Measurements from ENCODE around the gene IFNLR1. TPM values are rescaled to one million over a fixed set of nuclear protein-coding genes. Genes with fewer than 3 reads are reported as not detected.

The IFNLR1 gene
- polyA plus RNA-seq, 3 donors = not detected

DNA sequence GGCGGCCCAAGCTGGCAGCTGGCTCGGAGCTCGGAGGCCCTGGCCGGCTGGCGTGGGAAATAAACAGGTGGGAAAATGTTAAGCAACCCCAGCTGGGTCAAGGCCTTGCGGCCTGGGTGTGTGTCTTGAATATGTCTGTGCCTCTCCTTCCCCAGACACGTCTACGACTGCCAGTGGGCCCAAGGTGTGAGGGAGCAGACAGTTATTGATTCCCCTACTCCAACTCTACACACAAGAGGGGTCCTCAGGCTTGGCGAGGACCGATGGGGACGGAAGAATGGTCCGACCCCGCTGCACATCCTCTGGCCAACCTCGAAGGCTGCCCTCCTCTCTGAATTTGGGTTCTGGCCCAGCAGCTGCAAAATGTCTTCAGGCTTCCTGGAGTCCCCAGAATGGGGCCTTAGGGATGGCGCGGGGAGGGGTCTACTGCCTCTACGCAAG, 46.3 kb downstream of the IFNLR1 start:
- H3K27me3 Mint-ChIP-seq (ENCODE audit: low read depth in 3 of 3) = peaks cover 7 to 14% (median 9%) of the 10 kb centered on the region in 3 donors
- no peaks in the 10 kb centered on the region for H3K27me3 ChIP-seq (ENCODE audit: control insufficient read depth in 2 of 2, insufficient read depth in 2 of 2, low read length in 2 of 2)
- peaks cover 0 to 5% (median 2%) of the 10 kb centered on the region in 7 donors for H3K9me3 Mint-ChIP-seq
- H3K4me3 ChIP-seq (replicated peaks in 1 of 3; ENCODE audit: low read depth in 2 of 3, low read length in 3 of 3) = no peak overlapping the region
- no peak overlapping the region for H3K27ac Mint-ChIP-seq
- H3K36me3 Mint-ChIP-seq = no peaks in the 10 kb centered on the region
- no peaks in the 10 kb centered on the region for H3K9me3 ChIP-seq (replicated peaks in 1 of 2; ENCODE audit: control insufficient read depth in 1 of 2, insufficient read depth in 1 of 2, low read length in 2 of 2)
- no peak overlapping the region for H3K27ac ChIP-seq (ENCODE audit: low read depth in 1 of 2, low read length in 2 of 2)
- intact Hi-C loops (cut with micrococcal nuclease) = no loop called here
- no peak overlapping the region for H2AFZ ChIP-seq (ENCODE audit: insufficient read depth, low read depth, low read length, poor library complexity, severe bottlenecking)
- no peak overlapping the region for H3K9ac ChIP-seq (ENCODE audit: insufficient read depth, low read length, poor library complexity, severe bottlenecking)
- no peak overlapping the region for H3K4me3 Mint-ChIP-seq
- H3K36me3 ChIP-seq (replicated peaks in 1 of 2; ENCODE audit: control insufficient read depth in 1 of 2, insufficient read depth in 2 of 2, low read length in 2 of 2) = no peaks in the 10 kb centered on the region
- H3K79me2 ChIP-seq (ENCODE audit: insufficient read depth, low read length) = no peaks in the 10 kb centered on the region
- no peaks in the 10 kb centered on the region for H3K4me1 ChIP-seq (ENCODE audit: control insufficient read depth in 1 of 2, insufficient read depth in 2 of 2, low read length in 2 of 2)
- H3K4me2 ChIP-seq (replicated peaks; ENCODE audit: extremely low read depth, low read length, poor library complexity, severe bottlenecking) = no peak overlapping the region
- WGBS (ENCODE audit: insufficient coverage) = 79% methylated on average over 11 of the region's 17 CpGs
- no peak for DNase-seq
- H4K20me1 ChIP-seq (ENCODE audit: insufficient read depth, low read length) = no peaks in the 10 kb centered on the region
- TF ChIP-seq, protein P1, sequence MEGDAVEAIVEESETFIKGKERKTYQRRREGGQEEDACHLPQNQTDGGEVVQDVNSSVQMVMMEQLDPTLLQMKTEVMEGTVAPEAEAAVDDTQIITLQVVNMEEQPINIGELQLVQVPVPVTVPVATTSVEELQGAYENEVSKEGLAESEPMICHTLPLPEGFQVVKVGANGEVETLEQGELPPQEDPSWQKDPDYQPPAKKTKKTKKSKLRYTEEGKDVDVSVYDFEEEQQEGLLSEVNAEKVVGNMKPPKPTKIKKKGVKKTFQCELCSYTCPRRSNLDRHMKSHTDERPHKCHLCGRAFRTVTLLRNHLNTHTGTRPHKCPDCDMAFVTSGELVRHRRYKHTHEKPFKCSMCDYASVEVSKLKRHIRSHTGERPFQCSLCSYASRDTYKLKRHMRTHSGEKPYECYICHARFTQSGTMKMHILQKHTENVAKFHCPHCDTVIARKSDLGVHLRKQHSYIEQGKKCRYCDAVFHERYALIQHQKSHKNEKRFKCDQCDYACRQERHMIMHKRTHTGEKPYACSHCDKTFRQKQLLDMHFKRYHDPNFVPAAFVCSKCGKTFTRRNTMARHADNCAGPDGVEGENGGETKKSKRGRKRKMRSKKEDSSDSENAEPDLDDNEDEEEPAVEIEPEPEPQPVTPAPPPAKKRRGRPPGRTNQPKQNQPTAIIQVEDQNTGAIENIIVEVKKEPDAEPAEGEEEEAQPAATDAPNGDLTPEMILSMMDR (IDR thresholded peaks at IDR 0.05) = no peak
- H3K4me1 Mint-ChIP-seq = no peaks in the 10 kb centered on the region

DNA sequence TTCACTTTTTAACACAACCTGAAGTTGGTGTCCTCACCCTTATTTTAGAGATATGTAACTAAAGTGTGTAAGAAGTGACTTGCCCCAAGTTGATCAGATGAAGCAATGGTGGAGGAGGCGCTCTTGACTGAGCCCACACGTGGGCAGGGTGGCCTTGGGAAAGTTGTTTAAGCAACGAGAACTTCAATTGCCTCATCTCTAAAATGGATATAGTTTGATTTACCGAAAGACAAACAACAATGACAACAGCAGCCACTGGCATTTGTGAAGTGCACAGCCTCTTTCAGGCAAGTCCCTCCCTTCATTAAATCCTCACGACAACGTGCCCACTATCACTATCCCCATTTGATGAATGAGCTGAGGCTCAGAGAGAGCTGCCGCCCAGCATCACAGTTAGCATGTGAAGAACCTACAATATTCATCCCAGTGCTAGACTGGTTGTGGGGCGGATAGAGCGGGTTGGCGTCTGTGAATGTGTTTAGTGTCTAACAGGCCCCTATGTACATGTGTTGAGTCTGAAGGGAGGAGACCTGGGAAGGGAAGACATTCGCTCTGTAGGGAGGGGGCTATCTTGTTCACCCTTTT, 47.2 kb downstream of the IFNLR1 start:
- Histone ChIP-seq H3K36me3 (replicated peaks in 1 of 2; ENCODE audit: control insufficient read depth in 1 of 2, insufficient read depth in 2 of 2, low read length in 2 of 2) (no peaks in the 10 kb centered on the region), H3K9me3 (replicated peaks in 1 of 2; ENCODE audit: control insufficient read depth in 1 of 2, insufficient read depth in 1 of 2, low read length in 2 of 2) (no peaks in the 10 kb centered on the region), H2AFZ (ENCODE audit: insufficient read depth, low read depth, low read length, poor library complexity, severe bottlenecking) (no peak overlapping the region), H3K27me3 (ENCODE audit: control insufficient read depth in 2 of 2, insufficient read depth in 2 of 2, low read length in 2 of 2) (no peaks in the 10 kb centered on the region), H3K27ac (ENCODE audit: low read depth in 1 of 2, low read length in 2 of 2) (no peak overlapping the region), H3K4me3 (replicated peaks in 1 of 3; ENCODE audit: low read depth in 2 of 3, low read length in 3 of 3) (no peak overlapping the region), H3K9ac (ENCODE audit: insufficient read depth, low read length, poor library complexity, severe bottlenecking) (no peak overlapping the region), H3K4me2 (replicated peaks; ENCODE audit: extremely low read depth, low read length, poor library complexity, severe bottlenecking) (no peak overlapping the region), H3K4me1 (ENCODE audit: control insufficient read depth in 1 of 2, insufficient read depth in 2 of 2, low read length in 2 of 2) (no peaks in the 10 kb centered on the region), H3K79me2 (ENCODE audit: insufficient read depth, low read length) (no peaks in the 10 kb centered on the region), H4K20me1 (ENCODE audit: insufficient read depth, low read length) (no peaks in the 10 kb centered on the region)
- DNase-seq = no peak
- no peak overlapping the region for H3K4me3 Mint-ChIP-seq
- WGBS (ENCODE audit: insufficient coverage) = 84% methylated on average over 3 of the region's 11 CpGs
- no peak overlapping the region for H3K27ac Mint-ChIP-seq
- peaks cover 5 to 14% (median 7%) of the 10 kb centered on the region in 3 donors for H3K27me3 Mint-ChIP-seq (ENCODE audit: low read depth in 3 of 3)
- intact Hi-C loops (cut with micrococcal nuclease) = no loop called here
- no peaks in the 10 kb centered on the region for H3K36me3 Mint-ChIP-seq
- peaks cover 2 to 10% (median 7%) of the 10 kb centered on the region in 7 donors for H3K9me3 Mint-ChIP-seq
- TF ChIP-seq, protein P1 (IDR thresholded peaks at IDR 0.05) = no peak
- no peaks in the 10 kb centered on the region for H3K4me1 Mint-ChIP-seq

Measured in CD14-positive monocyte (primary cell).